BJ (cell line): ENCODE results near the gene TMEM18. TPM values are rescaled to one million over a fixed set of nuclear protein-coding genes. Genes with fewer than 3 reads are reported as not detected.

Experiments used
- CTCF ChIA-PET: fragments of 350-600 bp; formaldehyde crosslinking; extraction: SDS; loops from one replicate; lab custom pipeline; 2021; ENCODE audit warnings: antibody characterized with exemption, inconsistent platforms; lab: Yijun Ruan, JAX
- POLR2A ChIA-PET: fragments of 300-600 bp; sonication (Branson Sonifier 250); formaldehyde crosslinking; extraction: SDS; loops from one replicate; lab custom pipeline; 2021; ENCODE audit warnings: antibody characterized with exemption; lab: Charles Lee
- DNase-seq: peaks from one replicate; pipeline ENCODE4 v3.0.0-alpha.2; 2011; ENCODE audit warnings: low read depth
- H3K27me3 ChIP-seq: 2 replicates; pipeline ENCODE4 v1.6.0; 2011; ENCODE audit warnings: low read length; ENCODE audit not compliant: control insufficient read depth, insufficient read depth
- H3K36me3 ChIP-seq: 2 replicates; pipeline ENCODE4 v1.5.1; 2011; ENCODE audit warnings: low read length; ENCODE audit not compliant: control insufficient read depth, insufficient read depth
- H3K4me3 ChIP-seq: 2 replicates; pipeline ENCODE4 v1.5.1; 2011; ENCODE audit warnings: low read depth, mild to moderate bottlenecking, control low read depth, low read length
- CTCF ChIP-seq: IDR thresholded peaks from 2 replicates; pipeline ENCODE4 v1.5.1; 2011; ENCODE audit warnings: low read depth, mild to moderate bottlenecking, control low read depth, inconsistent platforms, low read length, moderate library complexity; ENCODE audit not compliant: insufficient read depth
- polyA plus RNA-seq: library from polyadenylated mRNA; depleted of rRNA; stranded (reverse); fragments of >200 nt; gene quantifications from 2 replicates; pipeline ENCODE4 v1.2.3, GENCODE V29; 2011

The TMEM18 gene
- polyA plus RNA-seq, 1 experiment = 17.9 TPM

GRCh38 chr2:635687-636621 is 41.3 kb downstream of the TMEM18 start:
- ChIA-PET POLR2A (no interaction called here), CTCF (interaction anchor here (0.5 to 3.0 kb wide), 14 partner anchors 9 to 387 kb away, joined by 3 to 14 read pairs (median 3); no protein-coding TSS in a partner anchor)
- TF ChIP-seq CTCF = no peak
- H3K4me3 ChIP-seq = no peak overlapping the region
- H3K27me3 ChIP-seq = no peaks in the 10 kb centered on the region
- no peak for DNase-seq
- H3K36me3 ChIP-seq = no peaks in the 10 kb centered on the region

DNA sequence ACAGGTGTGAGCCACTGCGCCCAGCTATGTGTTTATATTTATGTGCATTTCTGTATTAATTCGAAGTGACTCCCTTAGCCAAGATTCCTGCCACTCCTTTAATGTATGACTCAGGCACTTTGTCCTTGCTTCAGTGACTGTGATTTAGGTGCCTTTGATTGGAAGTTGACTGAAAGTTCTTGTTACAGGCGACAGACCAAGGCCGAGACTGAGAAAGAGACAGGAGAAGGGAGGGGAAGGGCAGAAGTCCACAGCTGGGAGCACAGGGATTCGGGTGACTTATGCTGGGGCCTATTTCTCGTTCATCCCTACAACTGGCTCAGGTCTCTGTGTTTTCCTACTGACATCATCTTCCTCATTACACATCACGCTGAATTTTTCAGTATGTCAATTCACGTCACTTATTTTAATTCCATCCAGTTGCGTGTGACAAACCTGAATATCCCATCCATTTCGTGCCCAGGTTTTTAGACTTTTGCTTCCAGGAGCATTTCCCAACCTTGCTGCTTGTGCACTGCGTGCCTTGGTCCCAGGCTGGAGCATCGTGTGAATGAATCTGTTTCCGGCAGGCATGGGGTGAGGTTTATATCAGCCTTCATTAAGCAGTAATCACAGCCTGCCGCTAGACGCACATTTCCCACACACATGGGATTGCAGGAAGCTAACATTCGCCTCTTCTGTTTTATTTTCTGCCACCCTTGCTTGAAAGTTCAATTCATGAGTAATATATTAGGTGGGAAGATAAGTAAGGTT is 42.4 kb downstream of the TMEM18 start:
- POLR2A ChIA-PET = no interaction called here
- no peak overlapping the region for H3K4me3 ChIP-seq
- DNase-seq = no peak
- no peaks in the 10 kb centered on the region for H3K27me3 ChIP-seq
- H3K36me3 ChIP-seq = no peaks in the 10 kb centered on the region
- TF ChIP-seq CTCF = no peak
- CTCF ChIA-PET = interaction anchor here (0.9 to 1.3 kb wide), 4 partner anchors 11 to 66 kb away, joined by 3 to 6 read pairs (median 4); no protein-coding TSS in a partner anchor

DNA sequence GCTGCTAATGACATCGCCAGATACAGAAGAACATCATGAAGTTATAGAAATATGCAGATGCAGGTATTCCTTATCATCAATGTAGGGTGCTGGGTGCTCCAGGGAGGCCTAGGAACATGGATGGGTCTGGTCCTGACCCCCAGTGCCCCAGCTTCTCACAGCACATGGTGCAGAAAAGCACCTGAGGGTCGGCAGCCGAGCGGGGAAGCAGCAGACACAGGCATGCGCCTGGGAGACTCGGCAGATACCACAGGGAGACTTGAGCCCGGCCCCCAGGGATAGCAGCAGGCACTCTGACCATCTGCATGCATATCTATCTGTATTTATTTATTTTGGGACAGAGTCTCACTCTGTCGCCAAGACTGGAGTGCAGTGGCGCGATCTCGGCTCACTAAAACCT is 43.2 kb downstream of the TMEM18 start:
- DNase-seq = no peak
- no peaks in the 10 kb centered on the region for H3K36me3 ChIP-seq
- no peak for TF ChIP-seq CTCF
- no peak overlapping the region for H3K4me3 ChIP-seq
- CTCF ChIA-PET = no interaction called here
- POLR2A ChIA-PET = no interaction called here
- no peaks in the 10 kb centered on the region for H3K27me3 ChIP-seq

- DNase-seq = no peak
- no peaks in the 10 kb centered on the region for H3K36me3 ChIP-seq
- POLR2A ChIA-PET = no interaction called here
- CTCF ChIA-PET = no interaction called here
- TF ChIP-seq CTCF = no peak
- no peaks in the 10 kb centered on the region for H3K27me3 ChIP-seq
- H3K4me3 ChIP-seq = no peak overlapping the region
Measured at GRCh38 chr2:633371-633770, 43.8 kb downstream of the TMEM18 start.

DNA sequence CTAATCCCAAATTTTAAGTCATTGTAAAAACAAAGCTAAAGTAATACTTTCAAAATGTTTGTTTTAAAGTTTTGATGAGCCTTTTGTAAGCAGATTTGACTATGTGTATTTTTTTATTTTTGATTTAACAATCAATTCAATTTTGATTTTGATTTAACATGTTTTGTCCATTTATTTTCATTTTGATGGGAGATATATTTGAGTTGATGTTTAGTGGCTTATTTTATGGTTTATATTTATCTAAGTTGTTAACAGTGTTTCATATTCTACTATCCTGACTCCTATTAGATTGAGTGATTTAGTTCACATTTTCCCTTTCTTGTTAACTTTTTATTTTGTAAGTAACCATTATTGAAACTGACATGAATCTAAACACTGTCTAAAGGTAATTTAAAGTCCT is 44.7 kb downstream of the TMEM18 start:
- Histone ChIP-seq H3K27me3 (no peaks in the 10 kb centered on the region), H3K36me3 (no peaks in the 10 kb centered on the region), H3K4me3 (no peak overlapping the region)
- ChIA-PET CTCF (no interaction called here), POLR2A (no interaction called here)
- DNase-seq = no peak
- TF ChIP-seq CTCF = no peak
